IPS-18c (cell line): ENCODE results near the gene TMC8.

Source experiments
- H3K4me3 ChIP-seq: 2 replicates; pipeline ENCODE4 v1.7.0; 2013; ENCODE audit warnings: low read depth, mild to moderate bottlenecking, low read length, moderate library complexity; ENCODE audit not compliant: insufficient read depth
- H3K9me3 ChIP-seq: one replicate; pipeline ENCODE4 v1.6.1; 2013; ENCODE audit warnings: mild to moderate bottlenecking, low read length, moderate library complexity; ENCODE audit not compliant: control insufficient read depth, insufficient read depth

Gene TMC8

GRCh38 chr17:78140169-78141051, 9.8 kb downstream of the TMC8 start:
- Histone ChIP-seq H3K9me3 (no peaks in the 10 kb centered on the region), H3K4me3 (0 out of 2 replicates have a peak overlapping the region, but pooled peaks have one; percentile 15)

- no peak overlapping the region for H3K4me3 ChIP-seq
Measured at GRCh38 chr17:78141437-78142118, 11.0 kb downstream of the TMC8 start.

GRCh38 chr17:78142119-78142861, 11.7 kb downstream of the TMC8 start:
- H3K9me3 ChIP-seq = no peaks in the 10 kb centered on the region
- no peak overlapping the region for H3K4me3 ChIP-seq

More at GRCh38 chr17:78141437-78142118, 11.0 kb downstream of the TMC8 start:
- H3K9me3 ChIP-seq = no peaks in the 10 kb centered on the region

GRCh38 chr17:78143214-78144146, 12.9 kb downstream of the TMC8 start:
- no peaks in the 10 kb centered on the region for H3K9me3 ChIP-seq
- no peak overlapping the region for H3K4me3 ChIP-seq

GRCh38 chr17:78144147-78144719, 13.7 kb downstream of the TMC8 start:
- no peak overlapping the region for H3K4me3 ChIP-seq

GRCh38 chr17:78144736-78145641, 14.4 kb downstream of the TMC8 start:
- H3K9me3 ChIP-seq = no peaks in the 10 kb centered on the region
- no peak overlapping the region for H3K4me3 ChIP-seq

More at GRCh38 chr17:78144147-78144719, 13.7 kb downstream of the TMC8 start:
- H3K9me3 ChIP-seq = no peaks in the 10 kb centered on the region

- no peaks in the 10 kb centered on the region for H3K9me3 ChIP-seq
- no peak overlapping the region for H3K4me3 ChIP-seq
Measured at GRCh38 chr17:78146471-78146869, 15.9 kb downstream of the TMC8 start.

GRCh38 chr17:78146881-78147280, 16.3 kb downstream of the TMC8 start:
- no peak overlapping the region for H3K4me3 ChIP-seq
- no peaks in the 10 kb centered on the region for H3K9me3 ChIP-seq

- Histone ChIP-seq H3K9me3 (no peaks in the 10 kb centered on the region), H3K4me3 (no peak overlapping the region)
Measured at GRCh38 chr17:78147315-78147998, 16.9 kb downstream of the TMC8 start.

GRCh38 chr17:78148286-78149016, 17.9 kb downstream of the TMC8 start:
- Histone ChIP-seq H3K4me3 (no peak overlapping the region), H3K9me3 (no peaks in the 10 kb centered on the region)

- H3K9me3 ChIP-seq = no peaks in the 10 kb centered on the region
- H3K4me3 ChIP-seq = no peak overlapping the region
Measured at GRCh38 chr17:78151514-78152008, 21.0 kb downstream of the TMC8 start.

- Histone ChIP-seq H3K4me3 (no peak overlapping the region), H3K9me3 (no peaks in the 10 kb centered on the region)
Measured at GRCh38 chr17:78154903-78155811, 24.6 kb downstream of the TMC8 start.

- no peak overlapping the region for H3K4me3 ChIP-seq
- no peaks in the 10 kb centered on the region for H3K9me3 ChIP-seq
Measured at GRCh38 chr17:78159575-78160158, 29.1 kb downstream of the TMC8 start.
